LHCN-M2 (cell line): ENCODE measurements around the gene OR52D1. TPM values are rescaled to one million over a fixed set of nuclear protein-coding genes. Genes with fewer than 3 reads are reported as not detected.

Source experiments
- DNase-seq: peaks from one replicate; pipeline ENCODE4 v3.0.0-alpha.2; 2012; ENCODE audit warnings: low read depth
- total RNA-seq: library from RNA; depleted of rRNA; stranded (reverse); fragments of >200 nt; gene quantifications from 2 replicates; pipeline ENCODE4 v1.2.3, GENCODE V29; 2014; rRNA removed

Gene OR52D1
- total RNA-seq, 1 experiment from 2014 or later, result not detected

DNA sequence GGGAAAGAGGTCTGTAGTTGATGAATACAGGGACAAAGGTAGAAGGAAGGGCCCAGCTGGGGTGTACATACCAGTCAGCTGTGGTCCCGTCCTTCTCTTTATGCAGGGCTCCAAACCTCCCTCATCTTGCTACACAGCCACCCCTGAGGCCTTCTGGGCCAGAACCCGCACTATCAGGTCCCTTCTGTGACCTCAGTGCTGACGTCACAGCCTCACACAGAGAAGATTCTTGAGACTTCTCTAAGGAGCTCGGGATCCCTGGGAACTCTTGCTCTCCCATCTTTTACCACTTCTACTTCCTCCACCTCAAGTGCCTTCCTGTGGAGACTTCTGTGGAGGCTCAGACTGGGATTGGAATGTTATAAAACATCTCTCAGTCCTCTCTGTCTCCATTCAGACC lies 21.3 kb downstream of the OR52D1 start, which contains the start of gene UBQLN3:
Gene UBQLN3, minus strand, starts transcription at position 155 of the 400 bp plus-strand sequence. CDS start 399 bp downstream, outside the sequence.
- no peak for DNase-seq

DNA sequence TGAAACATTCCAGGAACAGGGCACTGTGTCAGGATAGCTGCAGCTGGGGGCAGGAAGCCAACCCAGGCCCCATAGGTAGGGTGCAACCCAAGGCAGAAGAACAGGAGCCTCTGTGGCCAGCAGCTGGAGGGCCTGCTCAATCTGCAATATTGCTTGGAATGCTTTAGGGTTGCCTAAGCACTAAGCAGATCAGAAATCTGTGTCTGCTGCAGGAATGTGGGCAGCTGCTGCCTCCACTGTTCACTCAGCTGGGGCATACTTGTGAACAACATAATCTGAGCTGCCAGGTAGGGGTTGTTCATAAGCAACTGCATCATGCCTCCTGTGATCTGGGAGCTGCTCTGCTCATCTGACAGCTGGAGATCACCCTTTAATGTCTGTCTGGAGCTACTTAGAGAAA lies 26.4 kb downstream of the OR52D1 start:
- DNase-seq, result no peak

DNA sequence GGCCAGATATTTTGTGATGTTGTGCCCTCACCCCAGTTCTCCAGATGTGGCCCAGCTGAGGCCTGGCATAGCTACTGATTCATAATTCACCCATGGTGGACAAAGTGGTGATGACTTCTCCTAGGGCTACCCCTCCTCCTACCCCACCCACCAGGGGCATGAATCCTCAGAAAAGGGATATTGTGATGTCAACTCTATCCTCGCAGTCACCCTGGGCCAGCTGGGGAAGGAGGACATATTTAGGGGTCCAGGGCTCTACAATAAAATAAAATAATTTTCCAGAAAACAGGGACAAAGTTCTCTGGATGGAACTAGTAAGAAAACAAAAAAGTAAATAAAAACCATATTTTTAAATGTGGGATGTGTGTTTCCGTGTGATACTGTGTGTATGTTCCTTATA lies 28.1 kb downstream of the OR52D1 start, which contains the start of gene UBQLNL:
Gene UBQLNL, minus strand, starts transcription at position 101 of the 400 bp plus-strand sequence. CDS start 258 bp downstream, outside the sequence.
- no peak for DNase-seq

DNA sequence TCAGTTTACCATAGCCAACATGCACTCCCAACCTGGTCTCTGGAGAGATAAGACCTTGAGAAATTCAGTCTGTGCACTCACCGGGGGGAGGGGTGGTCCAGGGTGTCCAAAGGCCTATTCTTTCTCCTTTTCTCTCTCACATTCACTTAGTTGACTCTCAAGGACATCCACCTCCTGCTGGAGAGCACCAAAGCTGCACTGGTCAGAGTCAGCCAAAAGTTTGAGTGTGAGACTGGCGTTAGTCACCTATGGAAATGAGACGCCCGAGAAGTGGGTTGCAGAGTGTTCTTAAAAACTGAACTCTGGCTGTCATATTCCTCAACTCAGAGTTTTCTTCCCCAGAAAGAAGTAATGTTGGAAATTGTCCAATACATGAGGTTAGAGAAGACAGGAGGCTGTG lies 33.1 kb downstream of the OR52D1 start:
- no peak for DNase-seq

DNA sequence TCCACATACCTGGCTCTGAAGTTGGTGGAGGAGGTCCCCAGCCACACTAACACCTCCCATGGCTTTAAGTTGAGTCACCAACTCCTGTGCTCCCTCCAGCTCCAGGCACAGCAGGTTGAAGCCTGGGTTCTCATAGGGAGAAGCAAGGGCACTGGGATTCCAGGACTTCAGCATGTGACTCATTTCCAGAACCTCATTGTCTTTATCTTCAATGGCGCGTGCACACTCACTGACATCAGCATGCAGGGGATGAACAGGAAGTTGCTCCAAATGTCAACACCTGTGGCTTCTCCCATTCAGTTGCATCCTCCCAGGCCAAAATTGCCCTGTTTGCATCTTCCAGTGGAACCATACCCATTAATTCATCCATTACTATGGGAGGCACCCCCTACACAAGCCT lies 33.8 kb downstream of the OR52D1 start:
- no peak for DNase-seq

DNA sequence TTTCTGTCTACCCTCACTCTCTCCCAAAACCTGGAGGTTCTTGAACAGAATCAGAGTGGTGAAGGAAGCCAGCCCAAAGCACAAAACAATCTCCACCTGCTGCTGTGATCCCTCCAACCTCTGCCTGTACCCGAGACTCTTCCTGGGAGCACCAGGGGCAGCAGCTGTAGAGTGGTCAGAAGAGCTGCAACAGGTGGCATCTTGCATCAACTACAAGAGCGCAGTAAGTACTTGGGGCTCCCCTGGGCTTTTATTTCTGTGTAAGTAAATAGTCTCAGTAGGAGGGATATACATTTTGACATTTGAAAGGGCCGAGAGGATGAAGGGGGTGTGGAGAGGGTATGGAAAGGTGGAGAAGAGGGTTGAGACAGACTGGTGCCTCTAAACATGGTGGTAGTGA lies 36.3 kb downstream of the OR52D1 start:
- peak; percentile 10 for DNase-seq

DNA sequence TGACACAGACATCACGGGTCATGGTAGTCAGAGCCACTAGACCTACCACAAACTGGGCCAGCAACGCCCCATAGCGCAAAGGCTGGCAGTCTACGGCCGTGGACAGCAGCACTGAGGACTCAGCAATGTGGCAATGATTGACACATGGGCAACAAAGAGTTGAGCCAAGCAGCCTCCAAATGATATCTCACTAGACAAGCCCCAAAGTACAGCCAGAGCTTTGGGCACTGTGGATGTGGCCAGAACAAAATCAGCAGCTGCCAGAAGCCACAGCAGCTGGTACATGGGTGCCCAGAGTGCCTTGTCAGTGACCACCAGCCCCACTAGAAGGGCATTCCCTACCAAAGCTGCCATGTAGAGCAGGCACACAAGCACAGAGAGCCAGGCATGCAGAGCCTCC lies 39.2 kb downstream of the OR52D1 start:
- no peak for DNase-seq

DNA sequence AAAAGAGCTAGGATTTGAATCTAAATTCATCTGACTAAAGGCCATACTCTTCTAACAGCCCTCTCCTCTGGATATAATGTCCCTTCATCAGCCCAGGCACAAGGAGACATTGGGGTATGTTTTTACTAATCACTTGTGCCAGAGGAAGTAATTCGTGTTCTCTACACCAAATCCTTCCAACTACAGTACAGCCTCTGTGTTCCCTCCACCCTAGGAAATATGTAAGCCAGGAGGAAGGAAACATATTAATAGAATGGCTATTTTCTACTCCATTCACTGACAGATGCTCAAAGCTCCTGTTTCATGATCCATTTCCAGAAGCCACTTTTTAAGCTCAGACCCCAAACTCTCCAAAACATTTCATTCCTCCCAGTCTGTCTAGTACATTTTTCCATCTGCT lies 40.0 kb downstream of the OR52D1 start:
- DNase-seq, result no peak

DNA sequence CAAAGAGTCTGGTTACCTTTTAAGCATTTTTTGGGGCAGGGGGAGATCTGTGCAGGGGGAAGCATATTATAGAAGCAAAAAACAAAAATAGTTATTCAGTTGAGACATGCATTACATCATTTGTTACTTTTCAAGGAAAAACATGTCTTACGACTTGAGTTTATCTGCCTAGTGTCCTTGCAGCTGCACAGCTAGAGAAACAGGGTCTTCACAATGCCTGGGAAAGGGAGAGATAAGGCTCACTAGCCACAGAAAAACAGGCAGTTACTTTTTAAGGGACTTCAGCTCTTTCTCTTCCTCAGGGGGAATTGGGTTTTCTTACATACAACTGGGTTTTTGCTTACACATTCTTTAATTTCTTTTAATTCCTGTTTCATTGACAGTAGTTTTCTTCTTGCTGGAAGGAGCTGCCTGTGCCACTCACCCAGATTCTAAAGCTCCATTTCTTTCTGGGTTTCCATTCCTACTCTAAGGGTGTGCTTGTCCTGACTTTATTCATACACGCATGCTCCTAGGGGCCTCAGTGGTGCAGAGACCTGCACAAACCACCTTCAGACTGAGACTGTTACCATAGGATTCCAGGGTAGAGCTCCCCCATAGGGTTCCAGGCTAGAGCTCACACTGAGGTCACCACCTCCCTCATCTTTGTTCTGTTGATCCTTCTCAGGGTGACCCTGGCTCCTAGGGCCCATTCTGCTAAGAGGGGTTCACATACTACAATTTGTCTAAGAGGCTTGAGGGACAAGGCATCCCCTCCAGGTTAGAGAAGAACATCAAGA lies 42.8 kb downstream of the OR52D1 start:
- no peak for DNase-seq

DNA sequence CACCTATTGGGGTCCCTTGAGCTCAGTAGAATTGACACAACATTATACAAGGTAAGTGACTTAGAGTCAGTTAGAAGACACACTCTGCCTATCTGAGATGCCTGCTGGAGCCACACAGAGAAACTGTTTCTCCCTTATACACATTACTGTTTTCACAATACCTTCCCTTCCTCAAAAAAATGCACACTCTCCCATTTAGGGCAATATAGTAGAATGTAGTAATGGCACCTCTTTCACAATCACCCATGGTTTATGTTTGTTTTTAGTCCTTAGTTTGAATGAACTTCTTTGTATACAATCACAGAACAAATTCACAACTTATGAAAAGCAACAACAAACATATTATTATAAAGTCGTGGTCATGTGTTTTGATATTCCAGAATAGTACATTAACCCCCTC lies 45.6 kb downstream of the OR52D1 start:
- DNase-seq, result no peak

DNA sequence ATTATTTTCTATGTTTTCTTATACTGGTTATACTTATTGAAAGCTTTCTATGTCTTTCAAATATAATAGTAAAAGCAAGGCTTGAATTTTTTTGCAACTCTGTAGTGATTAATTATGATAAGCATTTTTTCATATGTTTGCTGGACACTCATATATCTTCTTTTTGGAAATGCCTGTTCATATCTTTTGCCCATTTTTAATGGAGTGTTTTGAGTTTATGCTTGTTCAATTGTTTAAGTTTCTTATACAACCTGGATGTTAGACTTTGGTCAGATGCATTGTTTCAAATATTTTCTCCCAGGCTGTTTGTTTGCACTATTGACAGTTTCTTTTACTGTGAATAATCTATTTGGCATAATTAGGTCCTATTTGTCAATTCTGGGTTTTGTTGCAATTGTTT lies 48.0 kb downstream of the OR52D1 start:
- no peak for DNase-seq

Other genes starting within 250 kb of the OR52D1 start
- not detected in 2 replicates for gene HBG1, start 238.8 kb upstream of the OR52D1 start, total RNA-seq
- not detected in 2 replicates for gene HBG2, start 233.9 kb upstream of the OR52D1 start, total RNA-seq
- not detected in 2 replicates for gene HBE1, start 218.7 kb upstream of the OR52D1 start, total RNA-seq
- not detected in 2 replicates for gene OR51B4, start 186.7 kb upstream of the OR52D1 start, total RNA-seq
- not detected in 2 replicates for gene OR51B2, start 164.4 kb upstream of the OR52D1 start, total RNA-seq
- gene OR51B5, start 145.2 kb upstream of the OR52D1 start, total RNA-seq, result not detected in 2 replicates
- gene OR51B6, start 137.2 kb upstream of the OR52D1 start, total RNA-seq, result not detected in 2 replicates
- not detected in 2 replicates for gene OR51M1, start 104.9 kb upstream of the OR52D1 start, total RNA-seq
- not detected in 2 replicates for gene OR51Q1, start 66.6 kb upstream of the OR52D1 start, total RNA-seq
- gene OR51I1, start 47.2 kb upstream of the OR52D1 start, total RNA-seq, result not detected in 2 replicates
- gene OR51I2, start 39.4 kb upstream of the OR52D1 start, total RNA-seq, result not detected in 2 replicates
- gene UBQLN3, start 21.3 kb downstream of the OR52D1 start, total RNA-seq, result not detected in 2 replicates
- 0.06 TPM in 1 of 2 replicates, not detected in the other for gene UBQLNL, start 28.0 kb downstream of the OR52D1 start, total RNA-seq
- gene OR52H1, start 59.9 kb downstream of the OR52D1 start, total RNA-seq, result not detected in 2 replicates
- not detected in 2 replicates for gene OR52B6, start 92.2 kb downstream of the OR52D1 start, total RNA-seq
- gene TRIM6, start 108.0 kb downstream of the OR52D1 start, total RNA-seq, result 1.7 and 2.9 TPM in 2 replicates
- 5.8 and 8.0 TPM in 2 replicates for gene TRIM34, start 136.3 kb downstream of the OR52D1 start, total RNA-seq
- gene TRIM5, start 196.4 kb downstream of the OR52D1 start, total RNA-seq, result 31.5 and 36.0 TPM in 2 replicates
- 71.6 and 90.5 TPM in 2 replicates for gene TRIM22, start 201.1 kb downstream of the OR52D1 start, total RNA-seq
- gene OR56B1, start 247.8 kb downstream of the OR52D1 start, total RNA-seq, result not detected in 2 replicates